CD4-positive, alpha-beta T cell treated with Interleukin-15 for 4 hours (primary cell): ENCODE data around the gene IL36A.

Experiments
- DNase-seq: peaks from one replicate; pipeline ENCODE4 v3.0.0-alpha.2; 2020; ENCODE audit warnings: low spot score

Gene IL36A, protein sequence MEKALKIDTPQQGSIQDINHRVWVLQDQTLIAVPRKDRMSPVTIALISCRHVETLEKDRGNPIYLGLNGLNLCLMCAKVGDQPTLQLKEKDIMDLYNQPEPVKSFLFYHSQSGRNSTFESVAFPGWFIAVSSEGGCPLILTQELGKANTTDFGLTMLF

DNA sequence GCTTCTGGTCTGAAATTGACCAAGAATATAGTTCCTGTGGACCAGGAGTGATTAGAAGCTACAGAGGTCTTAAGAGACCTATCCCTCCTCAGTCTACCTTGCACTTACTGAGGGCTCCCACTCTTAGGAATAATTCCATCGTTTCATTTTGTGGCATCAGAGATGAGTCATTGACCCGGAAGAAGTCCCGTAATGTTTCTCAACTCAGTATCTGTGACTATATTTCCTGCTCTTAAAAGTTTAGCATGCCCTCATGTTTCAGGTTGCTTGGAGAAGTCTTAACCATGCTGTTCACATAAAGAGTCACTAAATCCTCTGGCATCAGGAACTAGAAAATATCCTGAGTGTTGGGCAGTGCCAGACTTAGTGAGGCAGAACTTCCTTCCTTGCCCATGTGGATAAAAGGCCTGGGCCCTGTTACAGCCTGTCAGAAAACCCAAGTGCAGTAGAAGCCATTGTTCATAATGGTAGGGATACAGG is at the start of gene IL36A:
TSS of gene IL36A (plus strand) at position 430 of the 480 bp plus-strand sequence. CDS start 413 bp downstream, outside the sequence.
- DNase-seq = no peak

DNA sequence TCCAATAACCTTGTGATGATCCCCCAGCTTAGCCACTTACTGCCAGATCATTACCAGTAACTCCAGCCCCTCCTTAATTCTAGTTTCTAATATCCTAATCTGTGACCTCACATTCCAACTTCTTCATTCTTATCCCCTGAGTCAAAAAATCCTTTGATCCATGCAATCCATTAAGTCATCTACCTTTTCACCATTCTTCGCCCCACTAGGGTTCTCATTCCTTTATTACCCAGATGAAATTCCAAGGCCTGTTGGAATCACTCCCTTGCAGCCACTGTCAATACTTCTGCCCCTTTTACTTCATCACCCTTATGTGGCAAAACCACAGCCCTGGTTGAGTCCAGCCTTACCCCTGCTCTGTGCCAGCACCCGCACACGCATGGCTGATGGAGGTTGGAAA is 47.7 kb upstream of the IL36A start:
- DNase-seq = no peak

DNA sequence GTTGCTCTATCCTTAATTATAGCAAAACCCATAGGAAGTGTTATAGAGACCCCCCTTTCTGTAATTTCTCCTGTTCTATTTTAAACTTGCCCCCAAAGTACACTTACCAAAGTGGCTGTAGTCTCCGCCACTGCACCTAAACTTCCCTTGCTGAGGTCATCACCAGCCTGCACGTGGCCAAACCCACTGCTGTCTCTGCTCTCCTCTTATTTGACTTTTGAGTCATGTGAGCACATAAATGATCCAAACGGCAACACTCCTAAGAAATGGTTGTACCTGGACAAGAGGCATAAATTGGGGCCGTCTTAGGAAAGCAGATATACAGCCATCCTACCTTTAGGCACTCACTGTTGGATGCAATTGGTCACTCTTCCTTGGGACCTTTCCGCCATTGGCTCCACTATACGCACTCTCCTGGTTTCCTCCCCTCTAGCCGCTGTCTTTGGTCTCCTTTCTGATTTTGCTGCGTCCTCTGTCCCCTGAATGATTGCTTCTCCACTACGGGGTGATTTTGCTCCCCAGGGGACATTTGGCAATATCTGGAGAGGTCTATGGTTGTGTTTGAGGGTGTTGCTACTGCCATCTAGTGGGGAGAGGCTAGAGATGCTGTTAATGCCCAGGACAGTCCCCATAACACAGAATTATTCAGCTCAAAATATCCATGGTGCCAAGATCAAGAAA is 46.7 kb upstream of the IL36A start:
- peak; percentile 52 for DNase-seq

DNA sequence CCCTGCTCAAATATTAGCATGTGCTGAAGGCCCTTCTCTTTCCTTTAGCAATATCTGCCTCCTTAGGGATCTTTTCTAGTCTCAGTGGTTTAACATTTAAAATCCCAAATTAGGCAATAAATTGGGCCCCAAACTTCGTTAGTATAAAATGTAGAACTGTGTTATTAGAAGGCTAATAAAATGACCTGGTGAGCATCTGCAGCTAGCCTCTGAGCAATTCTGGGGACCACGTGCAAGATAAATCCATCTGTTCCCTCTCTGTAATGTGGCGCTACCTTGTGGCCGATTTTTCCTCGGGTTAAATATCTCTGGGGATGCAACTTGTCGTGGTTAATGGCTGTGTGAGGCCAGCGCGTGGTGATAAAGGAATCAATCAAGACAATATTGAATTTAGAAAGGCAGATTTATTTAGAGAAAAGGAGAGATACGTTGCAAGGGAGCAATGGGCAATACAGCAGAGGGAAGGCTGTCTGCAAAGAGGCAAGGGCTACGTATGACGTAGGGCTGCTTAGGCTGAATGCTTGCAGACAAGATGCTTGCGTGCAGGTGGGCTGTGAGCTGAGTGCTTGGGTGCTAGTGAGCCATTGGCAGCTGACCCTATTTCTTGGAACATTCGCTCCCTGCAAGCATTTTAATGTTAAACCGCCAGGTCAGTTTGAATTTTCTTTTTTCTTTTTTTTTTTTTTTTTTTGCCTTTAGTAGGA is 46.0 kb upstream of the IL36A start:
- no peak for DNase-seq

DNA sequence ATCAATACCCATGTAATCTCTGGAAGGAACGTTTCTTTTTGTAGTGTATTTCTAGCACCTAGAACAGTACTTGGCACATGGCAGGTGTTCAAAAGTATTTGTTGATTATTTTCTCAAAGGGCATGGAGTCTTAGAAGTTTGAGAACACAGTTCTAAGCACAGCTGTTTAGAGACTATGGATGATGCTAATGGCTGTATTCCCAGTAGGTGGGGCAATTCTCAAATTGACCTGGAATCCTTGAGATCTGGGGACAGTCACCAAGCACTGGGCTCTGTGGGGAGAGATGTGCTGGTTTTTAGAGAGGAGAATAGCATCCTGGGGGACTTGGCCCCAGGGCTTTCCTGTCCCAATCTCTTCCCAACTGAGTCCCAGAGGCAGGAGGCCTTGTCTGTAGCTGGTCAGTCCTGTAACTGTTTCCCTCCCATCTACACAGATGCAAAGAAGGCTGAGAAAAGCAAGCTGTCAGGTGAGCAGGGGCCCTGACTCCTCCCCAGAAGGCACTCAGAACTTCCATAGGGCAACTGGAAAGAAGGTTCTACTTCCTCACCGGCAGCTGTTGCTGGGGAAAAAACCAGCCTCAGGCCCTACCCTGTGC is 44.9 kb upstream of the IL36A start:
- DNase-seq = no peak

DNA sequence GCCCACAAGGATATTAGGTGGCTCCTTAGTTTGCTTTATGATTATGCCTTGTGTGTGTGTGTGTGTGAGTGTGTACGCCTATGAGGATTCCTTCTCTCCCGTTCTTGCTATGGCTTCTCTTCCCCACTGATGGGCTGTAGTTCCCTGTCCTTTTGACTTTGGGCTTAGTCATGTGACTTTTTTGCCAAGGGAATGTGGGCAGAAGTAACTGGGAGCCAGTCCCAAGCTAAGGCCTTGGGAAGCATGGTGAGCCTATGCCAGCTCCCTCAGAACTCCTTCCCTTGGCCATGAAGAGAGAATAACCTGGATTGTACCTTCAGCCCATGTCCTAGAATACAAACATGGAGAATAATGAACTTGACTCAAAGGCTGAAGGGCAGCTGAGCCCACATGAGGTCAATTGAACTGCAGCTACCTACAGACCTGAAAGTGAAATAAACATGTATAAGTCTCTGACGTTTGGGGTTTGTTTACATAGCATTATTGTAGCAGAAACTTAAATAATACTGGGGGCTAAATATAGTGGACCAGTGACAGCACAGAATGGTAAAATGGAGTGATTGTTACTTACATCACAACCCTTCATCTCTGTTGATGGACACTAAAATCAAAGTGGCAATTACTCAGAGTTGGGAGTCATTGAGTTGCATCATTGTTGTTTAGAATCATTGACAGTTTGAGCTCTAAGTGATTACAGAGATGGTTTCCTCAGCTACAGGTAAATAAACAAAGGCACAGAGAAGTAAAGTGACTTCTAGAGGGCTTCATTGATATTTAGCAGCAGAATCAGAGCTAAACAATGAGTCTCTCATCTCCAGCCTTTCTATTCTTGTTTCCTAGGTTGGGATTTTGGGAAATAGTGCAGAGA is 42.7 kb upstream of the IL36A start:
- DNase-seq = no peak

DNA sequence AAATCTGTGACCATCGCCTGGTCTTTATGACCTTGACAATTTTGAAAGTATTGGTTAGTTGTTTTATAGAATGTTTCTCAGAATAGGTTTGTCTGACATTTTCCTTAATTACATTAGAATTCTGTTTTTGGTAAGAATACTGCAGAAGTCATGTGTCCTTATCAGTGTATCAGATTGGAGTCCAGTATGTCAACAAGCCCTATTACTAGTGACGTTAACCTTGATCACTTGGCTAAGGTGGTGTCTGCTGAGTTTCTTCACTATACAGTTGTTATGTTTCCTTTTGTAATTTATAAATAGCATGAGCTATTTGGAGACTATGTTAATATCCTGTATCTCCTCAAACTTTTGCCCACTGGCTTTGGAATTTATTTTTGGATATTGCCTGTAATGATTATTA is 38.2 kb upstream of the IL36A start:
- no peak for DNase-seq

DNA sequence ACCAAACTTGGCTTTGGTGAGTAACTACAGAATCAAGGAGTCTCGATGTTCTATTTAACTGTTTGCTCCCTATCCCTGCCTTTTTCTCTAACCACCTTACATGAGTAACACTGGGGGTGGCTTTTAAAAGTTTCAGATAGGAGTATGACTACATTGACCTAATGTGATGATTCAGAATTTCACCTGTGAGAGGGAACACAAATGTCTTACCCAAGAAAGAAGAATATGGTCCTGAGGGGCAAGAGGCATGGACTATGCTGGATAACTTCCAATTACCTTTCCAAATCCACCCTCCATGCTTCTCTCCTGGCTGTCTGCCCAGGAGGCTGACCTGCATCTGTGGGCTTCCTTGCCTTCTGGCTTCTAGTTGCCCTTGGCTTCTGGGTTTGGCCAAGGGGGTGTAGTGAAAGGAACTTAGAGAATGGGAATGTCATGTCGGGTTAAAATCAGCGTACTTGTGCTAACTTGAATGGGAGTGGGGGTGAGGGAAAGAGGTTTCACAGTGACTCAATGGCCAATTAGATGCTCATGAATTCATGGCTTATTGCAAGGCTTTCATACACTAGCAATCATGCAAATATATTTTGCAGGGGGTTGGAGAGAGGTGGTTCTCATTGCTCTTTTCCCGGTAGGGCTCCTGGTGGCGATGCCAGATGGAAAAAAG is 32.7 kb upstream of the IL36A start:
- no peak for DNase-seq

DNA sequence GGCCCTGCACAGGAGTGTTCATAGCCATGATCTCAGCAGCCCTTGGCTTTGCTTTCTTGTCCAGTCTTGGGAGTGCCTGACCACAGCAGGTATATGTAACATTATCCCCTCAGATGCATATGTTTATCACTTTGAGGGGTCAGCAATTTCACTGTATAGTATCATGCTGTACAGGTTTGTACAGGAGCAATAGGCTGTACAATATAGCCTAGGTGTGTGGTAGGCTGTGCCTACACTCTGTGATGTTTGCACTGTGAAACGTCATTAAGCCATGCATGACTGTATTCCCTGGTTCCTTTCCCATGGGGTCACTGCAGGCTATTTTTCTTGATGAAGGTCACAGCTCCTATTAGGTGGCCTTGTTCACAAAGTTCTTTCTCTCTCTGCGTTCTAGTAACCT is 32.1 kb upstream of the IL36A start:
- no peak for DNase-seq

DNA sequence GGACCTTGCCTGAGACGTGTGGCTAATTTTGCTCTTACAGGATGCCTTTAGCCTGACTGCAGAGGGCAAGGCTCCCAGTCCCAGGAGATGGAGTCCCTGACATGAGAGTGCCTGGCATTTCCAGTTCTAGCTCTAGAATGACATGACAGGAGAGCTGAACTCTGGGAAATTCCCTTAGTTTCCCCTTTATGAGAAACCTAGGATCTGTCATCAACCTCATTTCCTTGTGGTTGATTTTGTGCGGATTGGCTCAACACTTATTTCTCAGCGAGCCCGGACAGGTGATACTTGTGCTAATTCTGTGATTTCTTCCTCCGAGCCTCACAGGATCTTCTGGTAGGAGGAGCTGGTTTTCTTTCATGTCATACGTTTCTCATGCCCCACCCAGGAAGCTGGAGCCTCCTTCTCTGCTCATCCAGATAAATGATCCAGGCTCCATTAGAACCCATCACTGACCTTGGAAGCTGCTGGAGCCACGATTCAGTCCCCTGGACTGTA is 27.7 kb upstream of the IL36A start, which contains the start of gene IL36G:
TSS of gene IL36G (plus strand) at position 448 of the 498 bp plus-strand sequence. CDS start 633 bp downstream, outside the sequence.
- DNase-seq = no peak

DNA sequence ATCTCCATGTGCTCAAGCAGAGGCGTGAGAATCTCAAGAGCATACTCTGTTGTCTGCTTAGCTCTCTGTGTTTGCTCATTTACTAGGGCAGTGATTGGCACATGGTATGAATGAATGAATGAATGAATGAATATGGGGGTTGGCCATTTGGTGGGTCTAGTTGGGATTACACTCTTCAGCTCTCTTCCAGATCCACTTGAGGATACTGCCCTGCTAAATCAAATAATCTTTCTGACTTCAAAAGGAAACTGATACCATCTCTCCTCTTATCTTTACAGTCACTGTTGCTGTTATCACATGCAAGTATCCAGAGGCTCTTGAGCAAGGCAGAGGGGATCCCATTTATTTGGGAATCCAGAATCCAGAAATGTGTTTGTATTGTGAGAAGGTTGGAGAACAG is 25.5 kb upstream of the IL36A start:
- no peak for DNase-seq

DNA sequence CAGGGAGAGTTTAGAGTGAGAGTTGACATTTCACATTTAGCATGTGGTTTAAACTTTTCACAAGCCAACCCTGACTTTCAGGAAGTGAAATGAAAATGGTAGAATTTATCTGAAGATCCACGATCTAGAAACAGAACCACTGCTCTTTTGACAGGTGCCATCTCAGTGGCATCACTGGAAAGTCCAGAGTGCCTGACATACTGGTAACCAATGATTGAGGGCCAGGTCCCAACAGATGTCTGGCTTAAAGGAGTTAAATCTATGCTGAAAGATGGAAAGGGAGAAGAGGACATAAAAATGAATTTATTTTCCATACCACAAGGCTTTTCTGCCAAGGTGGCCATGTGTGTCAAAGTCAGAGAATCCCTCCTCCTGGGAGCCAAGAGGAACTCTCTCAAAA is 24.7 kb upstream of the IL36A start:
- DNase-seq = no peak

DNA sequence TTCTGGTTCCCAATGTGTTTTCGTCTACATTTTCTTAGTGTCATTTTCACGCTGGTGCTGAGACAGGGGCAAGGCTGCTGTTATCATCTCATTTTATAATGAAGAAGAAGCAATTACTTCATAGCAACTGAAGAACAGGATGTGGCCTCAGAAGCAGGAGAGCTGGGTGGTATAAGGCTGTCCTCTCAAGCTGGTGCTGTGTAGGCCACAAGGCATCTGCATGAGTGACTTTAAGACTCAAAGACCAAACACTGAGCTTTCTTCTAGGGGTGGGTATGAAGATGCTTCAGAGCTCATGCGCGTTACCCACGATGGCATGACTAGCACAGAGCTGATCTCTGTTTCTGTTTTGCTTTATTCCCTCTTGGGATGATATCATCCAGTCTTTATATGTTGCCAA is 20.2 kb upstream of the IL36A start:
- DNase-seq = peak; percentile 19

DNA sequence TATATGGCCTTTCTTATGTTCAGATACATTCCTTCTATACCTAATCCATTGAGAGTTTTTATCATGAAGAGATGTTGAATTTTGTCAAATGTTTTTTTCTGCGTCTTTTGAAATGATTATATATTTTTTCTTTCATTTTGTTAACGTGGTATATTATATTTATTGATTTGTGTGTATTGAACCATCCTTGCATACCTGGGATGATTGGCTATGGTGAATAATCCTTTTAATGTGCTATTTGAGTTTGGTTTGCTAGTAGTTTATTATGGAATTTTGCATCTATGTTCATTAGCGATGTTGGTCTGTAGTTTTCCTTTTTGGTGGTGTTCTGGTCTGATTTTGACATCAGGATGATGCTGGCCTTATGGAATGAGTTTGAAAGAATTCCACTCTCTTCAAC is 15.6 kb upstream of the IL36A start:
- no peak for DNase-seq

DNA sequence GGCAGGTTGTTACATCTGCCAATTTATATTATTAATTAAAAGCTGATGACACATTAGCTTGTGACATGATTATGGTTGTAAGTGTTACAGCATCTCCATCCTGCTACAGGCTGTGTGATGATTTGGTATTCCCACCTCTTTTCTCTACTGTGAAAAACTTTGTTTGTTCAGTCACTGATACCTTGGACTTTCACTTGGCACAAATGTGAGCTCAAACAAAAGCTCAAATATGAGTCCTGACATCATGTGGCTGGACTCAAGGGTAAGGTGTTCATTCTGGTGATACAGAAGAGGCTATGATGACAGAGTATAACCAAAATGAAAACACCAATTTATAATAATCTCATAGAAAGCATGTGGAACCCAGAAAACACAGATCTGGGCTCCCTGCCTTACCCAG is 11.4 kb upstream of the IL36A start:
- DNase-seq = no peak

DNA sequence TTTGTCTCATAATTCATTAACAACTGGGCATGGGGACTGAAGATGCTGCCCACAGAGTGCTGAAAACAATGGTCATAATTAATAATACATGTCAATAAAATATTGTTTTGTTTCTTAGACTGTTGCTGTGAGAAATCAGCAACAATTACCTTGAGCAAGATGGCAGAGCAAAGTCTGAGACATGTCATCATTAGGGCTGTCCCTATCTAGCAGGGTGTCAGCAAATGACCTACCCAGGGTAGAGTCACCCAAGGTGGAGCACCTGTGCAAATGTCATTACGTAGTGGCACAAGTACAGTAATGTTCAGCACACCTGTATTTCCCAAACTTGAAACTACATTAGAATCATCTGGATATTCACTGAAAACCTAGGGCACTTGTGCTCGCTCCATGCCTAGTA is 10.6 kb upstream of the IL36A start:
- no peak for DNase-seq

DNA sequence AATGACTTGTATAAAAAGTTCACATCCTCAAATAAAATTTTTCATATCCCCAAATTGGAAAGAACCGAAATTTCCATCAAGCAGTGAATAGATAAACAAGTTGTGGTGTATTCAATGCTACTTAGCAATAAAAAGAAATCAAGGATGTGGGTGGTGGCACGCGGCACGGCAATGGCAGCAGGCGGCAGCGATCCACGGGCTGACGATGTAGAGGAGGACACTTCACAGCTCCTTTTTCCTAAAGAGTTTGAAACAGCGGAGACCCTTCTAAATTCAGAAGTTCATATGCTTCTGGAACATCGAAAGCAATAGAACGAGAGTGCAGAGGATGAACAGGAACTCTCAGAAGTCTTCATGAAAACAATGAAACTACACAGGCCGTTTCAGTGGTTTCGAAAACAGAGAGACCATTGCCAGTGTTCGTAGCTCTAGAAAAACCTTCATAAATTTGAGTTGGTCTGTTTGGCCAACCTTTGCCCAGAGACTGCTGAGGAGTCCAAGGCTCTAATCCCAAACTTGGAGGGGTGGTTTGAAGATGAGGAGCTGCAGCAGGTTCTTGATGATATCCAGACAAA is 9.8 kb upstream of the IL36A start:
- DNase-seq = peak; percentile 14

DNA sequence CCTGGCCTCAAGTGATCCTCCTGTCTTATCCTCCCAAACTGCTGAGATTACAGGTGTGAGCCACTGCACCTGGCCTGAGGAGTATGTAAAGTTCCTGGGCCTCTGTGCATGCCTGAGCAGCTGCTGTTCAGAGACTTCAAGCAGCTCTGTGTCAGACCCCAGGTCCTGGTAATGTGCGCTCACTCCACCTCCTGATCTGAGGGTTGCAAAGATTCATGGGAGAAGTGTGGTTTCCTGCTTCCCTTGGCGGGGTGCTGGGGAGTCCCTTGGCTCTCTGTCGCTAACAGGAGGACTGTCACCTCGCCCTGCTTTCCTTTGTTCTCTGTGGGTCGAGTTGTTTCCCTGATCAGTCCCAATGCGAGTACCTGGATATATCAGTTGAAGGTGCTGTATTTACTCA is 8.6 kb upstream of the IL36A start:
- peak; percentile 80 for DNase-seq

DNA sequence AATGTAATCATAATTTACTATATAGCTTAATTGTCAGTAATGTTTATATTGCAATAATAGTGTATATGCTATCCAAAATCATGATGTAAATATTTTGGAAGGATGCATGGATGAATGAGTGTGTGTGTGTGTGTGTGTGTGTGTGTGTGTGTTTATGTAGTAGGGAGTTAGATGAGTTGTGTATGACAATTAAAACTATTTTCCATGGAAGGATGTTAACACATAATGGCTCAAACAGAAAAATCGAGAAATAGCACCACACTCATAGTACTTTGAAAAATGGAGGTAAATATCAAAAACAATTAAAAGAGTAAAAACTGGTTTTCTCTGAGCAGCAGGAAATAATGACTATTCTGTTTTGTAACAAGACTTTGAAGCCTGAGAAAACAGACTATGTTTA is 8.1 kb upstream of the IL36A start:
- DNase-seq = no peak

DNA sequence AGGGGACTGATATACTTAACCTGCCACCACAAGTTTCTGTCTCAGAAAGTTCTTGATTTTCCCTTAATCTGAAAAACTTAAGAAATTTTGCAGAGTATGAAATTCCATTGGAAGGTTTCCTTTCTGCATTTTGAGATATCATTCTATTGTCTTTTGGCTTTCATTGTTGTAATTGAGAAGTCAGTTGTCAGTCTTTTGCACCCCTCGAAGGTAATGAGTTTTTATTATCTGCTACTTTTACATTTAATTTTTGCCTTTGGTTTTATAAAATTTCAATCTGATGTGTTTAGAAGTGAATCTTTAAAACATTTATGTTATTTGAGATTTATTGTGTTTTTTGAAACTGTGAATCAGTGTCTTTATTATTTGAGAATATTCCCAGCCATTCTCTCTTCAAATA is 4.8 kb upstream of the IL36A start:
- DNase-seq = no peak

DNA sequence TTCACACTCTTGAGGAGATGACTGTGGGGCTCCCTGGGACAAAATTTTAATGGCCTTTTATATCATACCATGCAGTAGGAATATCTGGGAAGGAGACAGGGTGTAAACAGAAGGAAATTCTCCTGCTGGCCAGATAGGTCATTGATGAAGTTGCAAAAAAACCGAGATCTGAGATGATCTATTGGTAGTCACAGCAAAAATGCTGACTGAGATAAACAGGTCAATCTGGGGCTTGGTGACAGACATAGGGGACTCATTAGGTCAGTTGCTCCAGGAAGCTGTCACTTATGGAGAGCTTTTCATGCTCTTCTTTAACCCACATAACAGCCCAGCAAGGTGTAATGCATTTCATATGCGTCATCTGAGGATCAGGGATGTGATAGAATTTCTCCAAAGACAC is 2.6 kb upstream of the IL36A start:
- DNase-seq = no peak
